Measurements from ENCODE around the gene NOSTRIN. TPM values are rescaled to one million over a fixed set of nuclear protein-coding genes. Genes with fewer than 3 reads are reported as not detected.

Gene NOSTRIN
- total RNA-seq, 2 donors from 2014 or later, result not detected

Other genes with a start within 250 kb of the NOSTRIN start
- gene SPC25, start 87.8 kb downstream of the NOSTRIN start, total RNA-seq, result 10 to 100 TPM; 14.5 to 30.3 TPM
- not detected for gene G6PC2, start 98.7 kb downstream of the NOSTRIN start, total RNA-seq
- under 1 TPM in 1 of 2 donors, not detected in 1; 0.06 TPM for gene ABCB11, start 228.7 kb downstream of the NOSTRIN start, total RNA-seq

All from natural killer cell treated with Interleukin-12 subunit alpha and Interleukin-12 subunit beta and Interleukin-15 and Interleukin-18, amount 100 ng/mL, for 72 hours (primary cell).